GM18858 (cell line): ENCODE measurements around the gene CEP41.

ENCODE experiments used
- ATAC-seq: cut with Tn5 transposase; IDR thresholded peaks from one replicate; pipeline ENCODE4 v1.9.1; 2021; ENCODE audit not compliant: unreplicated experiment

CEP41 gene

DNA sequence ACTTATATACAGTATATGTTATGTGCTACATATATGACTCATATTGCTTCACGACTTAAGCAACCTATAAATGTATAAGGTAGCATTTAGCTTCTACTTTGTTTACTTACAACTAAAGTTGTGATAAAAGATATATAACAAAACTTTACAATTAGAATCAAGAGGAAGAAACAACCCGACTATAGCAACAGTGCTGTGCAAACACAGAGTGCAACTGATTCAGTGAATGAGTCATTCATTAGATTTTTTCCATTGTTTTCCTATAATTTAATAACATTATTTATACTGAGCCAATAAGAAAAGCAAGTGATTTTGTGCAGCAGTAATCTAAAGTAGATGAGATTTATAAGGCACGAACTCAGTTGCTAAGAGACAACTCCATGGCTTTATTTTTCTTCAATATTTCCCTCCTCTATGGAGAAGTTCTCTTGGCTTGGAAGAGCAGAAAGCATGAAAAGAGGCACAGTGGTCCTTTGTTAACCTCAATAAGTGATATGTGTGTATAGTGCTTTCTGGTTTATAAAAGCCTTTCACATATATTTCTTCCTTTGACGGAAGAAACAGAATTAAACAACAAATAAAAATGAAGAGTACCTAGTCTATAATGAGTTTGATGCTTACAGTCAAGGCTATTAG, 19.8 kb downstream of the CEP41 start:
- ATAC-seq: no peak

- no peak for ATAC-seq
Observed at GRCh38 chr7:130419658-130420057, 21.2 kb downstream of the CEP41 start.

DNA sequence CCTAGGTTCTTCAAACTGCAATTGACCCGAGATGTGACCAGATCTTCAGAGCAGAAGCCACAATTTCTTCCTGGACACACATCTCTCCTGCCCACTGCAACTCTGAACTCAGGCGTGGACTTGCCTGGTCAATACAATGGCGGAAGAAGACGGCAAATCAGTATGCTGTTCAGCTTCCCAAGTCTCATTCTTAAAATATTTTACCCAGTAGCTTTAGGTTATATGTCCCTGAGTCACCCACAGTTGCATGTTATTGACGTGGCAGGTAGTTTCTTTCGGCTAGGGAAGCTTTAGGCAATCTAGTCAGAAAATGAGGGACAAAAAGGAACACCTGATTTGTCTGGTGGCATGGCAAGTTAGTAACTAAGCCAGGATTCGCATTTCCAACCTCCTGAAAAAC, 22.5 kb downstream of the CEP41 start:
- ATAC-seq: no peak

- ATAC-seq: no peak
Observed at GRCh38 chr7:130417213-130417612, 23.6 kb downstream of the CEP41 start.

GRCh38 chr7:130415006-130415405, 25.8 kb downstream of the CEP41 start:
- no peak for ATAC-seq

DNA sequence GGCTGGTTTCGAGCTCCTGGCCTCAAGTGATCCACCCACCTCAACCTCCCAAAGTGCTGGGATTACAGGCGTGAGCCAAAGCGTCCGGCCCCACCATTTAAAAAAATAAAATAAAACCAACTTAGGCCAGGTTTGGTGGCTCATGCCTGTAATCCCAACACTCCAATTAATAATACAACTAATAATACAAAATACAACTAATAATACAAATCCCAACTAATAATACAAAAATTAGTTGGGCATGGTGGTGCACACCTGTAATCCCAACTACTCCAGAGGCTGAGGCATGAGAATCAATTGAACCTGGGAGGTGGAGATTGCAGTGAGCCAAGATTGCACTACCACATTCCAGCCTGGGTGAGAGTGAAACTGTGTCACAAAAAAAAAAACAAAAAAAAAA, 27.6 kb downstream of the CEP41 start:
- ATAC-seq: no peak

DNA sequence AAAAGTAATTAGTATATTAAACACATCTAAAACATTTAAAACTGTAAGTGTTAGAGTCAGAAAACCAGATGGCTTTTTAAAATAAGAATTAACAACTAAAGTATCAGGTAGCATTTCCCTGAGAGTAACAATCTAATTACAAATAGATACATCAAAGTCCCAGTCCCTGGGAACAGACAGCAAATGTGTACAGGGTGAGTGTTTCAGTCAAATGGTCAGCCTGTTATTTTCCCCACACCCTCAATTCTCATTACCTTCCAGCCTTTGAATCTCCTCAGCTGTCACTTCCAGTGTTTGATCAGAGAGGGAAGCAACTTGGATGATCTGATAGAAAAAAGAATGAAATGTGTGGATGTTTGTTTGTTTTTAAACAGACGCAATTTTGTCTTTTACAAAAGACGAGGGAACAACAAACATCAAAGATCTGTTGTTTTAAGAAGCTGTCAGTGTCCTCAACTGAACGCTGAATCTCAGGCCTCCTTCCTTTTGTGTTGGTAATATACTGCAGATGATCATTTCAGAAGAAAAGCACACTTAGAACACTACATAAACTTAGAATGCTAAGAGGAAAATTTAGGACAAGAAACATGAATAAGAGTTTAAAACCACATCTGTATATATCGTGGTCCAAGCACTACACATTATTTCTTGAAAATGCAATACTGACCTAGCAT, 29.8 kb downstream of the CEP41 start:
- no peak for ATAC-seq

- no peak for ATAC-seq
Observed at GRCh38 chr7:130409712-130410072, 31.1 kb downstream of the CEP41 start.

GRCh38 chr7:130409067-130409711, 31.6 kb downstream of the CEP41 start:
- no peak for ATAC-seq

DNA sequence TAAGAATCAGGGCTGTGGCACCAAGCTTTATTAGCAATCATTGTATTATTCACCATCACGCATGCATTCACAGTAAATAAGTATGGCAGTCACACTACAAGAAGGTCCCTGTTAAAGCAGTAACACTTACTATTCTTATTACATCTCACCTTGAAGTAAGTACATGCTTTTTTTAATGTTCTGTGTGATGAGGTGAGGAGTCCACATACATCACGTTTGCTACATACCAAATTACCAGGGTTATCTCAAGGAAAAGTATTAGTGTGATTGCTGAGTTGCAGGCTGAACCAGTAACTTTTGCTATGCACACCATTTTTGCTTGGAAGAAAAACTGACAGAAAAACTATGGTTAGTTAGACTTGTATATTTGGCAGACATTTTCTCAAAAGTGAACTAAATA, 35.8 kb downstream of the CEP41 start:
- ATAC-seq: no peak

DNA sequence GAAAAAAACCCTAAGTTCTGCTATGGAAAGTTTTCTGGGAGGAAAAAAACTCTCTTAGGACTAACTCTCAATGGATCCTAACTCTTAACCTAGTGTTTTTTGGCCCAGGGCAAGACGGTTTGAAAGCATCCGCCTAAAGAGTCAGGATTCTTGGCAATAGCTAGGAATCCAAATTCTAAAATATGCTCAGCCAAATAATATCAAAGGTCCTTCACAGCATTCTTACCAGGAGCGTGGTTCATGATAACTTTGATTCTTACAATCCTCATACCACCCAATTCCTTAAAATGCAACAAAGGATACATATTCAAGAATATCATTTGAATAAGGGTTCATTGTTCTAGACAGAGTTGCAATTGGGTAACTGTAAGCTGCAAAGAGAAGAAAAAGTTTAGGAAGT, 39.2 kb downstream of the CEP41 start:
- no peak for ATAC-seq

DNA sequence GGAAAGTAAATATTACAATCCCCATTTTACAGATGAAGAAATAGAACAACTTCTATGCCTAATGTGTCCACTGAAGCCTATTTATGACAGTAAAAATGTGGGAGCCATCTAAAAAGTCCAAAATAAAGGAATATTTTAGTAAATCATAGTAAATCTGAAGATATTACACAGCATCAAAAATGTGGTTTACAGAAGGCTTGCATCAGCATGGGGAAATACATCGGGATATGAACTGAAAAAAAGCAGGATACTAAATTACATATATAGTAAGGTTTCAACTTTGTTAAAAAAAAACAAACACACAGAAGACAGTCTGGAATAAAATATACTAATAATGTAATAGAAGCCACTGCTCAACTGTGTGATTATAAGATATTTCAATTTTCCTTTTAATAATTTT, 39.7 kb downstream of the CEP41 start:
- no peak for ATAC-seq

- no peak for ATAC-seq
Observed at GRCh38 chr7:130400120-130400572, 40.7 kb downstream of the CEP41 start.

- no peak for ATAC-seq
Observed at GRCh38 chr7:130398526-130399090, 42.2 kb downstream of the CEP41 start.

DNA sequence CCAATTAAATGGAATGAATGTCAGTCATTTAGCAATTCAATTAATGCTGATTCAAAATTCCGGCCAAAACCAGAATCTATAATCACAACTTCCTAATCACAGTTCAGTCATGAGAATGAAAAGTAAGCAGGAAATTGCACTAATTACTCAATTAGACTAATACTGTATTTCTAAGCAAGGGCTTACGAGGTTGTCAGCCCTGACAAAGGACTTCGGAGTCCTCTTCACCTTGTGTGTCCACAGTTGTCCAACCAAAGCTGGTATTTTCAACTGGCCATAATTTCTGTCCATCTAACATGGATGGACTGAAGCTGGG, 43.1 kb downstream of the CEP41 start:
- ATAC-seq: no peak

DNA sequence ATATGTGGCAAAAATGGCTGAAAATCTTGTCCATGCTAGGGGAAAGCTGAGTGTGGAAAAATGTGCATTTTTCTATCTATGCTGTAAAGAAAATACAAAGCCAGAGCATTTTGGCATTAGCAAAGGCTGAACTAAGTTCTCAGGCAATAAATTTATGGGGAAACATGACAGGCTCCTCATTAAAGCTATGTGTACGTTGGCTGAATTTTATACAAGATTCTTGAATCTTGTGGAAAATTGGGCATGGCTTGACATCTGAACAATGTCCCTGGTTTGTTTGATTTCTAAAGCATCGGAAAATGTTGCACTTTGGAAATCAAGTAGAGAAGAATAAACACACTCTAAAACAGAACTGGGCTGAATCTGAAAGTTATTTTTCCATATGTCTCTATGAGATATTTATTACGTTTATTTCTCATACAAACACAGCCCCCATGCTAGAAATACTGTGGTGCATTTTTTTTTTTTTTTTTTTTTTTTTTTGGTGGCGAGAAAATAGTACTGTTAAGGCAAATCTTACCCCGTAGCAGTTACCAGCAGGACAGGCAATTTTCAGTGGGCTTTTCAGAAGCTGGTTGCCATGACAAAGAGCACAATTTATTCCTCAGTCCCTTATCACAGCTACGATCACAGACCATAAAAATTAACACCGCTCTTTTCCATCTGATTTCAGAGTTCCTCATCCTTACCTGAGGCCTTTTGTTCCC, 43.6 kb downstream of the CEP41 start:
- no peak for ATAC-seq

DNA sequence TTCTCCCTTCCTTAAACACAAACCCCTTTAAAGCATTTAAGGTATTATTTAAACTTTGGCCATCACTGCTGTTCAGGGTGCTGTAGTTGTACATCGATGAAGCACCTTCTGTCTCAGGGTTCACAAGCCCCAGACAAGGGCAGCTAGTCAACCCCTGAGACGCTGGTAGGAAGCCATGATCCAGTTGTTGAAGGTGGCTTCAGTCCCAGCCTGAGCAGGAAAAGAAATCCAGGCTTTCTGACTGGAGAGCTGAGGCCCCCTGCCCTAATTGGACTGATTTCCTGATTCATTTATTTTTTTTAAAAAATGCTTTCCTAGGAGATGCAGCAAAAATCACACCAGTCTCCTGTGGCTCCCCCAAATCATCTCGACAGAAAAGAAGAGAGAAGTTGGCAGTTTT, 44.7 kb downstream of the CEP41 start:
- ATAC-seq: no peak

- no peak for ATAC-seq
Observed at GRCh38 chr7:130395421-130395820, 45.4 kb downstream of the CEP41 start.

GRCh38 chr7:130394421-130395195, 46.2 kb downstream of the CEP41 start:
- ATAC-seq: no peak

- ATAC-seq: no peak
Observed at GRCh38 chr7:130393841-130394411, 46.9 kb downstream of the CEP41 start.
